GM12891 (cell line): Measurements from ENCODE around the gene CFAP77.

ENCODE experiments used
- DNase-seq: peaks from one replicate; pipeline ENCODE4 v3.0.0; 2011; ENCODE audit warnings: low spot score; ENCODE audit not compliant: insufficient read length
- FAIRE-seq: peaks from 2 replicates; lab custom pipeline; 2011; peaks lifted over from hg19 to GRCh38; lab: Jason Lieb, UNC
- PAX5 ChIP-seq: IDR thresholded peaks from 2 replicates; pipeline ENCODE4 v1.6.1; 2011; ENCODE audit warnings: low read length, moderate library complexity, mild to moderate bottlenecking; ENCODE audit not compliant: insufficient read depth, severe bottlenecking
- POLR2A ChIP-seq: IDR thresholded peaks from 2 replicates; pipeline ENCODE4 v1.6.1; 2011; ENCODE audit warnings: low read depth, low read length, control low read depth
- POLR2AphosphoS5 ChIP-seq: IDR thresholded peaks from 2 replicates; pipeline ENCODE4 v1.6.1; 2011; ENCODE audit warnings: low read depth, low read length, control low read depth
- POU2F2 ChIP-seq: IDR thresholded peaks from 2 replicates; pipeline ENCODE4 v1.6.1; 2011; ENCODE audit warnings: low read depth, mild to moderate bottlenecking, control low read depth, low read length, moderate library complexity
- SPI1 ChIP-seq: IDR thresholded peaks from 2 replicates; pipeline ENCODE4 v1.6.1; 2011; ENCODE audit warnings: low read depth, low read length, control low read depth
- TAF1 ChIP-seq: IDR thresholded peaks from 2 replicates; pipeline ENCODE4 v1.6.1; 2011; ENCODE audit warnings: low read depth, low read length, control low read depth

Gene CFAP77

DNA sequence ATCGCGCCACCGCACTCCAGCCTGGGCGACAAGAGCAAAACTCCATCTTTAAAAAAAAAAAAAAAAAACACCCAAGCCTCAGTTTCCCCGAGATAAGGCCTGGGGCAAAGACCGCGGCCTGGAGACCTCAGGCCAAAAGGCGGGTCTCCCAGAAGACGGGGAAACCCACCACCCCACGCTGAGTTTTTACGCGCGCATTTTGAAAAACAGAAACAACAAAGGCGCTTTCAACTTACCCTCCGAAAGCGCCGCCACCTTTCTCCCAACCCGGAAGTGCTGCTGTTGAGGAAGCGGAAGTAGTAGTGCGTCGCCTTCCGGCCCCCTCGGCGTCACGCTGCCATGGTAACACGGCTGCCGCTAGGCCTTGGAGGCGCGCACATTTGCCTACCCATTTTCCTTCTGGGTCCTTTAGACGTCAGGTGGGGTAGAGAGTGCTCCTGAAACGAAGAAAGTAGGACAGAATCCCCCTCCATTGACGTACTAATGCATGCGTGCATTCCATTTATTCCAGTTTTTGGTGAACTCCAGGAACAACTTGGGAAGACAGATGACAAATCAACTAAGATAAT is 3.4 kb upstream of the CFAP77 start, which contains the start of gene TTF1:
TTF1 (minus strand) TSS at position 287 of the 569 bp plus-strand sequence. CDS start 4,019 bp downstream, outside the sequence.
- TF ChIP-seq TAF1, result peak; percentile 65
- TF ChIP-seq SPI1, result peak; percentile 65
- no peak for TF ChIP-seq PAX5
- peak; percentile 91 for TF ChIP-seq POU2F2
- TF ChIP-seq POLR2AphosphoS5, result peak; percentile 74
- TF ChIP-seq POLR2A, result peak; percentile 77
- FAIRE-seq (peak; percentile 97), DNase-seq (peak; percentile 80)

- FAIRE-seq, result no peak
- TF ChIP-seq POLR2AphosphoS5 (no peak), SPI1 (no peak), POU2F2 (no peak), POLR2A (no peak)
These were observed 2.8 kb upstream of the CFAP77 start for GRCh38 chr9:132407196-132407595.

DNA sequence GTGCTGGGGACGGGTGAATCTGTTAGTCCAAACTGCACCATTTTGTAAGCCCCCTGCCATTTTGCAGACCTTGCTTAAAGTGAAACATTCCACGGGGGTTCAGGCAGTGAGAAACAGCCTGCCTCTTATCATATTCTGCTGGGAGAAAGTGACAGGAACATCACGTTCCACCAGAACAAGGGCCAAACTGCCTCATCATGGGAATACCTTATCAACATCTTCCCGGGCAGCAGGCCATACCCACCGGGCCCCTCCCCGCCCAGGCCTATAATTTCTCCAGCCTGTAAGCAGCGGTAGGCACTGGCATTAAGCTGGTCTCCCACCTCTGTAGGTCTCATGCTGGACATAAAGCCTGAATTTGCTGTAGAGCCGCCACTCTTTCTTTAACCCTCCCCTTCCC is 1.5 kb upstream of the CFAP77 start:
- no peak for FAIRE-seq
- no peak for DNase-seq
- TF ChIP-seq PAX5 (no peak), TAF1 (no peak), SPI1 (no peak), POU2F2 (no peak), POLR2AphosphoS5 (no peak), POLR2A (no peak)

More at GRCh38 chr9:132407196-132407595, 2.8 kb upstream of the CFAP77 start:
- DNase-seq, result no peak

GRCh38 chr9:132410642-132411041 is 631 bp downstream of the CFAP77 start:
- no peak for TF ChIP-seq POLR2A
- no peak for TF ChIP-seq POU2F2
- TF ChIP-seq POLR2AphosphoS5, result no peak
- no peak for TF ChIP-seq TAF1
- no peak for TF ChIP-seq SPI1
- no peak for TF ChIP-seq PAX5
- no peak for DNase-seq
- FAIRE-seq, result no peak

- peak; percentile 89 for FAIRE-seq
- TF ChIP-seq PAX5 (no peak), POU2F2 (no peak)
- peak; percentile 61 for DNase-seq
These were observed 1.1 kb downstream of the CFAP77 start for GRCh38 chr9:132411091-132411508.

DNA sequence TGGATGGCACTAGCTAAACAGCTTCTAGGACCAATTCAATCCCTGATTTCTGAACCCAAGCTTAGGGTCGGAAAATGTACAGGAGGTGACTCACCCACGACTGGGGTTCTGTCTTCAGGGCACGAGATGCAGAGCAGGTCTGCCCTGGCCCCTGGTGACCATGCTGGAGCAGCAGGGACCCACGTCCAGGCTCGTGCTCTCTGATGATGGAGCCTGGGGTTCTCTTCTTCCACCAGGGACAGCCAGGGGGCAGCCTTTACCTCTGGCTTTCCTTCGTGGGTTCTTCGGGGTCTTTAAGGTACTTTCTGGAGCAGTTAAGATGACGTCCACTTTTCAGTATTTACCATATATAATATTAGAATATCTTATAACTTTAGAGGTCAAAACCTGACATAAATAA is 2.1 kb downstream of the CFAP77 start:
- no peak for TF ChIP-seq POU2F2
- no peak for TF ChIP-seq SPI1
- TF ChIP-seq PAX5, result no peak
- no peak for TF ChIP-seq POLR2A
- no peak for TF ChIP-seq TAF1
- TF ChIP-seq POLR2AphosphoS5, result no peak
- no peak for DNase-seq
- no peak for FAIRE-seq

DNA sequence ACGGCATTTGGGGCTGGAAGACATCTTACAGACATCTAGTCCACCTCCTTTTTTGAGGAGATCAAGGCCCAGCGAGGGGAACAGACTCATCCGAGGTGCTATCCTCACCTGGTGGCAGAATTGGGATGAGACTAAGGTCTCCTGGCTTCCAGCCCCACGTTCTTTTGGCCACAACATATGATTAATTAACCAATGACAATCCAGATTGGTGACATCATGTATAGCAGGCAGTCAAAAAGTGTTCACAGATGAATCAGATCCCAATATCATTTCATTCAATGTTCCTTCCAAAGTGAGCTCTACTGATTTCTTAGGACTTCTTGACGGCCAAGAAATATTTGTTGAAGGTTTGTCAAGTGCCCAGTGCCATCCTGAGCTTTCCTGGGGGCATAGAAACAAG is 3.9 kb downstream of the CFAP77 start:
- no peak for DNase-seq
- no peak for FAIRE-seq
- TF ChIP-seq POU2F2 (no peak), SPI1 (no peak)

GRCh38 chr9:132414731-132415130 is 4.7 kb downstream of the CFAP77 start:
- TF ChIP-seq POLR2AphosphoS5 (no peak), POLR2A (no peak), SPI1 (no peak), TAF1 (no peak), POU2F2 (no peak), PAX5 (no peak)
- FAIRE-seq, result no peak
- no peak for DNase-seq

GRCh38 chr9:132415181-132415580 is 5.2 kb downstream of the CFAP77 start:
- no peak for FAIRE-seq

More at GRCh38 chr9:132415181-132415580, 5.2 kb downstream of the CFAP77 start:
- no peak for TF ChIP-seq POU2F2
- TF ChIP-seq TAF1, result no peak
- TF ChIP-seq POLR2AphosphoS5, result no peak
- no peak for TF ChIP-seq PAX5
- no peak for TF ChIP-seq SPI1
- no peak for TF ChIP-seq POLR2A
- no peak for DNase-seq
